Epithelial cell of esophagus (primary cell): ENCODE measurements around the gene CORIN.

ENCODE experiments used
- DNase-seq: peaks from one replicate; pipeline ENCODE4 v3.0.0; 2010; ENCODE audit warnings: low read depth
- H3K4me3 ChIP-seq: 2 replicates; pipeline ENCODE4 v1.5.1; 2011; ENCODE audit warnings: mild to moderate bottlenecking, low read length, control low read depth
- TF ChIP-seq, protein P1 (sequence below): IDR thresholded peaks from 2 replicates; pipeline ENCODE4 v1.5.1; 2011; ENCODE audit warnings: low read depth, mild to moderate bottlenecking, low read length, control low read depth, inconsistent platforms; ENCODE audit not compliant: insufficient read depth; ENCODE audit errors: missing control alignments

CORIN gene

DNA sequence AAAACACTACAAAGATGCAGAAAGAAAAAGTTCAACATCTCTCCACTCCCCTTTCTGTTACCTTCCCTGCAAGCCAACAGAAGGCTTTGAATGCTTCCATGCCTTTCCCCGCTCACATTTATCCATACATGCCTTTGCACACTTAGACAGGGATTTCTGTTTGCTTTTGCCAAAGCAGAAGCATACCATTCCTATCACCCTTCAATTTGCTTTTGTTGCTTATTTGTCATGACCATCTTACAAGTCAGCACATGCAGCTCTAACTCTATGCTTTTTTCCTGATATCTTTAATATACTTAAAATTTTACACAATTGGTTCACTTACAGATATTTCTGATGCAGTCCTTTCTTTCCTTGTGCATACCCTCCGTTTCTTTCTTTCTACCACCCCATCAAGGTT, 169.6 kb downstream of the CORIN start:
- DNase-seq, result peak; percentile 68
- TF ChIP-seq, protein P1, sequence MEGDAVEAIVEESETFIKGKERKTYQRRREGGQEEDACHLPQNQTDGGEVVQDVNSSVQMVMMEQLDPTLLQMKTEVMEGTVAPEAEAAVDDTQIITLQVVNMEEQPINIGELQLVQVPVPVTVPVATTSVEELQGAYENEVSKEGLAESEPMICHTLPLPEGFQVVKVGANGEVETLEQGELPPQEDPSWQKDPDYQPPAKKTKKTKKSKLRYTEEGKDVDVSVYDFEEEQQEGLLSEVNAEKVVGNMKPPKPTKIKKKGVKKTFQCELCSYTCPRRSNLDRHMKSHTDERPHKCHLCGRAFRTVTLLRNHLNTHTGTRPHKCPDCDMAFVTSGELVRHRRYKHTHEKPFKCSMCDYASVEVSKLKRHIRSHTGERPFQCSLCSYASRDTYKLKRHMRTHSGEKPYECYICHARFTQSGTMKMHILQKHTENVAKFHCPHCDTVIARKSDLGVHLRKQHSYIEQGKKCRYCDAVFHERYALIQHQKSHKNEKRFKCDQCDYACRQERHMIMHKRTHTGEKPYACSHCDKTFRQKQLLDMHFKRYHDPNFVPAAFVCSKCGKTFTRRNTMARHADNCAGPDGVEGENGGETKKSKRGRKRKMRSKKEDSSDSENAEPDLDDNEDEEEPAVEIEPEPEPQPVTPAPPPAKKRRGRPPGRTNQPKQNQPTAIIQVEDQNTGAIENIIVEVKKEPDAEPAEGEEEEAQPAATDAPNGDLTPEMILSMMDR, result no peak
- no peak overlapping the region for H3K4me3 ChIP-seq

DNA sequence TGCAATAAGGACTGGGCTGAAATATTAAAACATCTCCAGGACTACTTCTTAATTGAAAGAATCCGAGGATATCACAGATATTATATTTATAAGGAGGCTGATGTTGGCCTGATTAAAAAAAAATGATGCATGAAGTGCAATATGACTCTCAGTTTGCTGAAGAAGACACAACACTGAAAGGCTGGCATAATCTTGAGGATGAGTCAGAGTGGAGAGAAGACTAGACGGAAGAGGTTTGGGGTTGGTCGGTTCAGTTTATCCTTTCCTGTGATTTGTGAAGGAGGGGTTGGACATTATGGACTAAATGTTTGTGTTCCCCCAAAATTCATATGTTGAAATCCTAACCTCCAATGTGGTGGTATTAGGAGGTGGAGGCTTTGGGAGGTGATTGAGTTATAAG, 170.3 kb downstream of the CORIN start:
- H3K4me3 ChIP-seq, result no peak overlapping the region
- DNase-seq, result peak; percentile 58
- TF ChIP-seq, protein P1, result no peak

DNA sequence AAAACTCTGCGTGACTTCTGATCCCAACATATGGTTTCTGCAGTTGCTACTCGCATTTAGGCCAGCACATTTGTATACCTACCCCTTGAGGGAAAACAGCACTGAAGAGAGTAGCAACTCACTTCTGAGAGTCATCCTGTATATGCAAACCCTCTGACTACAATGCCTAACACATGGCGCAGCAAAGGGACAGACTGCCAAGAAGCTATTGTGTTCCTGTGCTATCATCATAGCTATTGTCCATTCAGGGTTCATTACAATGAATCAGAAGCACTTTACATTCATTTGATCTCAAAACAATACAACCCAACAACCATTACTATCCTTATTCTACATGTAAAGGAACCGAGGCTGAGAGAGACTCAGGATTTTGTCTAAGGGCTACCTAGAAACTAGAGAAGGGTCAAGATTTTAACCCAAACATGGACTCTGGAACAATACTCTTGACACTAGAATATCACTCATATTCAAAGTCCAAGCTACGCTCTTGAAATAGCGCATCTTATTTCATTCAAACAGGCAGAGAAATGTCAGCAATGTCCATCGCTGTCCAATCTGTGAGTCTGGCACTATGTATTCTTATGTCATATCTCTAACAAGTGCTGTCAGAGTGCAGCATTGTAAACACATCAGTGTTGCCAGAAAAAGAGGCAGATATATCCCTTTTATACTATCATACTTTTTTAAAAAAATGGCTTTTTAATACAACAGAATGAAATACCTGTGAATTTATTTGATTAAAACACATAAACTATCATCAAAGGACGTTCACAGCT, 173.6 kb downstream of the CORIN start:
- H3K4me3 ChIP-seq, result no peak overlapping the region
- no peak for DNase-seq
- TF ChIP-seq, protein P1, result no peak

DNA sequence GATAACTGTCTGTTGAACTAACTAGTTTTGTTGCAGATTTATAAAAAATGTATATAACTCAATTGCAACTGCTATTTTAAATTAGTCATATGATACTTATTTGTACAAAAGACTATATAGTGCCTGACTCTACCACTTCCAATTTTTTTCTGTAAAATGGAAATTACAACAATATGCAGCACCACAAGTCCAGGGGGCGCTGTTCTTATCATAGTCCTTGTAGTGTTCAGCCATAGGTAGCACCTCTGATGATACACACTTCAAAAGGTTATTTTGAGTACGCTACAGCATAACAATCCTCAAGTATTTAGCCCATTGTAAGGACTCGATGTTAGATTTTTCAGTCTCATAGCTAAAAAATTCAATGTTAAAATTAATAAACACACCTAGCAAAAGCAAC, 174.9 kb downstream of the CORIN start:
- TF ChIP-seq, protein P1, result peak; percentile 23
- peak; percentile 23 for DNase-seq
- H3K4me3 ChIP-seq, result no peak overlapping the region

DNA sequence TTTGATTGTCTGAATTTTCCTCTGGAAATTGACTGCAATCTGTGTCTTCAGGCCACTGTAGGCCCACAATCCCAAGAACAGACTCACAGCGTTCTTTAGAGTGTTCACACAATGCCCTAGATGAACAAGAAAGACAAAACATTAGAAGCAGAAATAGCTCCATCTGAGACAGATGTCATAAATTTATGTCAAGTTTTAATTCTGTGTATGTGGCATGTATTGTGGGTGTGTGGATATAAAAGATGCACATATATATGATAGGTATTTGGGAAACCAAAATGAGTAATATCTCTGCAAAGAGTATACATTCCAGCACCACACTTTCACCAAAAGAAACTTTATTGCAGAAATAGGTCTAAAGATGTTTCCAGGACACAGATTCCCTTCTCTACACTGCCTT, 176.1 kb downstream of the CORIN start:
- DNase-seq, result no peak
- TF ChIP-seq, protein P1, result no peak
- H3K4me3 ChIP-seq, result no peak overlapping the region

DNA sequence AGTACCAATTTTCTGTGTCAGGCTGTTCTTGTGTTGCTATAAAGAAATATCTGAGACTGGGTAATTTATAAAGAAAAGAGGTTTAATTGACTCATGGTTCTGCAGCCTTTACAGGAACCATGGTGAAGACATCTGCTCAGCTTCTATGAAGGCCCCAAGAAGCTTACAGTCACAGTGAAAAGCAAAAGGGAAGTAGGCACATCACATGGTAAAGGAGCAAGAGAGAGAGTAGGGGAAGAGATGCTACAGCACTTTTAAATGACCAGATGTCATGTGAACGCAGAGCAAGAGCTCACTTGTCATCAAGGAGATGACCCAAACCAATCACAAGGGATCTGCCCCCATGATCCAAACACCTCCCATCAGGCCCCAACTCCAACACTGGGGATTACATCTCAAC, 178.5 kb downstream of the CORIN start:
- no peak overlapping the region for H3K4me3 ChIP-seq
- DNase-seq, result no peak
- TF ChIP-seq, protein P1, result no peak
